DND-41 (cell line): ENCODE measurements around the gene ACSS1.
A peak's percentile ranks its signal among the peaks of the same experiment; 100 is the strongest.

Experiments used
- ATAC-seq: fragments of 200-7000 bp; cut with Tn5 transposase; 3 replicates; pipeline ENCODE4 v1.9.1; 2021; ENCODE audit warnings: low read depth; ENCODE audit not compliant: insufficient read depth
- DNase-seq: peaks from one replicate; pipeline ENCODE4 v3.0.0-alpha.2; 2020
- H2AFZ ChIP-seq: 2 replicates; pipeline ENCODE4 v1.6.0; 2012; ENCODE audit warnings: low read depth, low read length
- H3K27ac ChIP-seq: 2 replicates; pipeline ENCODE4 v1.5.1; 2012; ENCODE audit warnings: low read length, inconsistent platforms
- H3K27me3 ChIP-seq: fragments of 200-600 bp; sonication (generic); 2 replicates; pipeline ENCODE4 v1.6.0; 2012; ENCODE audit warnings: low read length, mild to moderate bottlenecking, inconsistent platforms; ENCODE audit not compliant: insufficient read depth, poor library complexity
- H3K36me3 ChIP-seq: 2 replicates; pipeline ENCODE4 v1.5.1; 2012; ENCODE audit warnings: low read length, inconsistent platforms; ENCODE audit not compliant: insufficient read depth
- H3K4me1 ChIP-seq: 2 replicates; pipeline ENCODE4 v1.5.1; 2012; ENCODE audit warnings: mild to moderate bottlenecking, low read length; ENCODE audit not compliant: insufficient read depth
- H3K4me2 ChIP-seq: 2 replicates; pipeline ENCODE4 v1.6.0; 2012; ENCODE audit warnings: mild to moderate bottlenecking, moderate library complexity, low read length, inconsistent platforms; ENCODE audit not compliant: insufficient read depth
- H3K4me3 ChIP-seq, 2 experiments: fragments of 200-600 bp in 1 of 2; shearing (Covaris generic) in 1 of 2; 2 replicates each; pipeline ENCODE4 v1.5.1; 2012 to 2016; ENCODE audit warnings: inconsistent platforms in 2 of 2, low read length in 2 of 2, mild to moderate bottlenecking in 2 of 2, low read depth in 1 of 2, moderate library complexity in 1 of 2
- H3K79me2 ChIP-seq: 2 replicates; pipeline ENCODE4 v1.6.0; 2012; ENCODE audit warnings: low read length, inconsistent platforms; ENCODE audit not compliant: insufficient read depth
- H3K9ac ChIP-seq: 2 replicates; pipeline ENCODE4 v1.6.0; 2012; ENCODE audit warnings: low read depth, mild to moderate bottlenecking, inconsistent platforms, low read length, moderate library complexity
- H3K9me3 ChIP-seq: 2 replicates; pipeline ENCODE4 v1.5.1; 2012; ENCODE audit warnings: low read length, moderate library complexity, mild to moderate bottlenecking, inconsistent platforms; ENCODE audit not compliant: insufficient read depth, severe bottlenecking
- H4K20me1 ChIP-seq: 2 replicates; pipeline ENCODE4 v1.6.0; 2012; ENCODE audit warnings: low read length; ENCODE audit not compliant: insufficient read depth
- CTCF ChIP-seq: IDR thresholded peaks from 2 replicates; pipeline ENCODE4 v1.5.1; 2012; ENCODE audit warnings: borderline replicate concordance, low read length, moderate library complexity, mild to moderate bottlenecking; ENCODE audit not compliant: poor library complexity, severe bottlenecking; ENCODE audit errors: extremely low read depth
- EZH2 ChIP-seq: IDR thresholded peaks from 3 replicates; pipeline ENCODE4 v1.6.1; 2012; ENCODE audit warnings: borderline replicate concordance, low read depth, mild to moderate bottlenecking, moderate library complexity, low read length, inconsistent platforms; ENCODE audit not compliant: severe bottlenecking

The ACSS1 gene

GRCh38 chr20:24969186-24970029, 88.5 kb downstream of the ACSS1 start:
- peak; percentile 3 for DNase-seq
- no peak overlapping the region for H2AFZ ChIP-seq
- H3K27ac ChIP-seq, result no peak overlapping the region
- peaks cover 96% of the 10 kb centered on the region for H3K36me3 ChIP-seq
- H3K79me2 ChIP-seq, result no peaks in the 10 kb centered on the region; the same call in 1 of the 2 replicates
- no peak overlapping the region for H3K9ac ChIP-seq
- no peak overlapping the region for H3K4me2 ChIP-seq
- H3K4me1 ChIP-seq, result no peaks in the 10 kb centered on the region
- ATAC-seq, result no peak
- H3K27me3 ChIP-seq, result no peaks in the 10 kb centered on the region
- TF ChIP-seq EZH2, result no peak
- TF ChIP-seq CTCF, result no peak
- peaks cover 8% of the 10 kb centered on the region; the same call in 1 of the 2 replicates for H4K20me1 ChIP-seq
- H3K9me3 ChIP-seq, result no peaks in the 10 kb centered on the region
- H3K4me3 ChIP-seq, result no peak overlapping the region

- Histone ChIP-seq H3K9me3 (no peaks in the 10 kb centered on the region), H3K27ac (no peak overlapping the region), H3K27me3 (no peaks in the 10 kb centered on the region), H3K79me2 (no peaks in the 10 kb centered on the region), H3K4me1 (no peaks in the 10 kb centered on the region), H3K4me2 (no peak overlapping the region), H3K9ac (no peak overlapping the region), H3K36me3 (peaks cover 99% of the 10 kb centered on the region), H2AFZ (no peak overlapping the region), H4K20me1 (peaks cover 6% of the 10 kb centered on the region; the same call in 1 of the 2 replicates), H3K4me3 (no peak overlapping the region)
- peak; percentile 1 for DNase-seq
- no peak for TF ChIP-seq EZH2
- no peak for TF ChIP-seq CTCF
- ATAC-seq, result no peak
Measured at GRCh38 chr20:24968278-24968800, 89.6 kb downstream of the ACSS1 start.

- H3K9me3 ChIP-seq, result no peaks in the 10 kb centered on the region
- H3K79me2 ChIP-seq, result no peaks in the 10 kb centered on the region
- no peaks in the 10 kb centered on the region for H3K27me3 ChIP-seq
- H3K4me2 ChIP-seq, result no peak overlapping the region
- H4K20me1 ChIP-seq, result 0 out of 2 replicates have a peak, but pooled peaks cover 5% of the 10 kb centered on the region
- H2AFZ ChIP-seq, result no peak overlapping the region
- ATAC-seq, result no peak
- no peak for TF ChIP-seq EZH2
- TF ChIP-seq CTCF, result no peak
- H3K4me1 ChIP-seq, result no peaks in the 10 kb centered on the region
- H3K36me3 ChIP-seq, result peaks cover 99% of the 10 kb centered on the region
- no peak overlapping the region for H3K4me3 ChIP-seq
- no peak overlapping the region for H3K9ac ChIP-seq
- H3K27ac ChIP-seq, result no peak overlapping the region
- DNase-seq, result peak; percentile 2
Measured at GRCh38 chr20:24966317-24967012, 91.5 kb downstream of the ACSS1 start.
